NK-92 treated with Interleukin-12 subunit alpha and Interleukin-12 subunit beta, amount 100 ng/mL, for 24 hours (cell line): ENCODE results near the gene ZNF177.
"Not testable (repeated sequence)": the region's sequence is repeated elsewhere in the genome, so short reads cannot be mapped to it uniquely, and the experiment has no call there.

Source experiments
- DNase-seq: peaks from one replicate; lab custom pipeline; 2025; lab: John Stamatoyannopoulos, UW

ZNF177 gene

GRCh38 chr19:9362905-9363304 is at the start of gene ZNF177:
Gene ZNF177 (plus strand): TSS chr19:9363013. CDS start chr19:9378312, 15,299 bp downstream.
- DNase-seq, result no peak

- DNase-seq, result no peak
These were observed 49.1 kb upstream of the ZNF177 start for GRCh38 chr19:9313756-9314155.

GRCh38 chr19:9321338-9321737 is 41.5 kb upstream of the ZNF177 start:
- no peak for DNase-seq

- DNase-seq, result not testable (repeated sequence)
These were observed 41.1 kb upstream of the ZNF177 start for GRCh38 chr19:9321756-9322155.

- DNase-seq, result not testable (repeated sequence)
These were observed 40.6 kb upstream of the ZNF177 start for GRCh38 chr19:9322201-9322600.

GRCh38 chr19:9323557-9323918 is 39.3 kb upstream of the ZNF177 start:
- peak; percentile 47 for DNase-seq

- peak; percentile 87 for DNase-seq
These were observed 38.8 kb upstream of the ZNF177 start, which contains the start of gene ZNF559 for GRCh38 chr19:9323919-9324583. Gene ZNF559 (plus strand): TSS chr19:9324179. CDS start chr19:9338550, 14,371 bp downstream.

- DNase-seq, result no peak
These were observed 38.2 kb upstream of the ZNF177 start for GRCh38 chr19:9324584-9324962.

GRCh38 chr19:9329999-9330398 is 32.8 kb upstream of the ZNF177 start:
- DNase-seq, result no peak

GRCh38 chr19:9342610-9343304 is 20.1 kb upstream of the ZNF177 start:
- DNase-seq, result no peak

GRCh38 chr19:9345005-9345404 is 17.8 kb upstream of the ZNF177 start:
- DNase-seq, result no peak

- DNase-seq, result no peak
These were observed 14.6 kb upstream of the ZNF177 start for GRCh38 chr19:9348253-9348652.

- DNase-seq, result no peak
These were observed 14.1 kb upstream of the ZNF177 start for GRCh38 chr19:9348671-9349070.

- no peak for DNase-seq
These were observed 10.3 kb upstream of the ZNF177 start for GRCh38 chr19:9352505-9352904.

- no peak for DNase-seq
These were observed 9.8 kb upstream of the ZNF177 start for GRCh38 chr19:9353011-9353410.

- DNase-seq, result no peak
These were observed 8.2 kb upstream of the ZNF177 start for GRCh38 chr19:9354651-9355050.

GRCh38 chr19:9370738-9371619 is 8.2 kb downstream of the ZNF177 start:
- no peak for DNase-seq

GRCh38 chr19:9381361-9381785 is 18.6 kb downstream of the ZNF177 start:
- no peak for DNase-seq

GRCh38 chr19:9406798-9407352 is 44.1 kb downstream of the ZNF177 start:
- DNase-seq, result no peak

GRCh38 chr19:9407827-9408226 is 45.0 kb downstream of the ZNF177 start:
- no peak for DNase-seq

GRCh38 chr19:9413240-9413954 is 50.6 kb downstream of the ZNF177 start:
- no peak for DNase-seq

GRCh38 chr19:9427941-9428340 is 65.1 kb downstream of the ZNF177 start:
- DNase-seq, result no peak
